Left lung (tissue), 10 donors: ENCODE measurements around the gene MSANTD7. TPM values are rescaled to one million over a fixed set of nuclear protein-coding genes. Genes with fewer than 3 reads are reported as not detected.
A peak's percentile ranks its signal among the peaks of the same experiment; 100 is the strongest.

ENCODE experiments used
- ATAC-seq: fragments of 200-7000 bp; cut with Tn5 transposase; one replicate; pipeline ENCODE4 v1.9.1; 2020; ENCODE audit warnings: moderate library complexity
- DNase-seq, 4 donors: peaks; one replicate each; pipeline ENCODE4 v3.0.0-alpha.2; 2013 to 2020
- H3K27ac ChIP-seq, 2 donors: fragments of 200-600 bp; sonication (generic) in 1 of 2; one replicate each; pipeline versions ENCODE4 v1.5.0 to v1.8.0; 2020 to 2021
- H3K27me3 ChIP-seq, 2 donors: fragments of 200-600 bp; sonication (generic) in 1 of 2; one replicate each; pipeline versions ENCODE4 v1.5.0 to v1.8.0; 2020 to 2021
- H3K36me3 ChIP-seq, 2 donors: fragments of 200-600 bp; sonication (generic) in 1 of 2; one replicate each; pipeline versions ENCODE4 v1.5.0 to v1.8.0; 2020 to 2021
- H3K4me1 ChIP-seq, 2 donors: fragments of 200-600 bp; one replicate each; pipeline ENCODE4 v1.8.0; 2021
- H3K4me3 ChIP-seq, 2 donors: fragments of 200-600 bp; sonication (generic) in 1 of 2; one replicate each; pipeline versions ENCODE4 v1.5.0 to v1.8.0; 2020 to 2021; ENCODE audit warnings: mild to moderate bottlenecking in 1 of 2
- H3K9me3 ChIP-seq, 2 donors: fragments of 200-600 bp; sonication (generic) in 1 of 2; one replicate each; pipeline versions ENCODE4 v1.5.0 to v1.8.0; 2020 to 2021
- intact Hi-C, 2 donors: fragments of 100-400 bp; cut with DNase I; formaldehyde crosslinking; loops; one replicate each; pipeline versions ENCODE4 v1.11.2 to v1.14.2; 2022
- polyA plus RNA-seq, 6 donors: library from polyadenylated mRNA; unstranded; fragments of 120-200 nt; gene quantifications; one replicate each; pipeline ENCODE4 v1.2.1, GENCODE V29; 2013; ENCODE audit not compliant: insufficient read length in 6 of 6
- total RNA-seq, 2 donors: library from RNA; stranded (reverse); fragmentation: NEBNext Ultra II Directional; extraction: Animal tissue kit (Norgen Biotek cat#: 25700); gene quantifications; one replicate each; pipeline ENCODE4 v1.2.1, GENCODE V29; 2021
- TF ChIP-seq, protein P1 (sequence below), 2 donors: fragments of 200-600 bp; sonication (generic) in 1 of 2; IDR thresholded peaks; one replicate each; pipeline versions ENCODE4 v1.5.0 to v1.8.0; 2021; ENCODE audit warnings: antibody characterized with exemption in 2 of 2
- donor health status: DM: no; HTN: yes; CAD: no.
- donor health status: DM: no; HTN: no; CAD: no.

The MSANTD7 gene
- total and polyA plus RNA-seq, 8 donors = 8.5 to 18.1 (median 15.9) TPM

DNA sequence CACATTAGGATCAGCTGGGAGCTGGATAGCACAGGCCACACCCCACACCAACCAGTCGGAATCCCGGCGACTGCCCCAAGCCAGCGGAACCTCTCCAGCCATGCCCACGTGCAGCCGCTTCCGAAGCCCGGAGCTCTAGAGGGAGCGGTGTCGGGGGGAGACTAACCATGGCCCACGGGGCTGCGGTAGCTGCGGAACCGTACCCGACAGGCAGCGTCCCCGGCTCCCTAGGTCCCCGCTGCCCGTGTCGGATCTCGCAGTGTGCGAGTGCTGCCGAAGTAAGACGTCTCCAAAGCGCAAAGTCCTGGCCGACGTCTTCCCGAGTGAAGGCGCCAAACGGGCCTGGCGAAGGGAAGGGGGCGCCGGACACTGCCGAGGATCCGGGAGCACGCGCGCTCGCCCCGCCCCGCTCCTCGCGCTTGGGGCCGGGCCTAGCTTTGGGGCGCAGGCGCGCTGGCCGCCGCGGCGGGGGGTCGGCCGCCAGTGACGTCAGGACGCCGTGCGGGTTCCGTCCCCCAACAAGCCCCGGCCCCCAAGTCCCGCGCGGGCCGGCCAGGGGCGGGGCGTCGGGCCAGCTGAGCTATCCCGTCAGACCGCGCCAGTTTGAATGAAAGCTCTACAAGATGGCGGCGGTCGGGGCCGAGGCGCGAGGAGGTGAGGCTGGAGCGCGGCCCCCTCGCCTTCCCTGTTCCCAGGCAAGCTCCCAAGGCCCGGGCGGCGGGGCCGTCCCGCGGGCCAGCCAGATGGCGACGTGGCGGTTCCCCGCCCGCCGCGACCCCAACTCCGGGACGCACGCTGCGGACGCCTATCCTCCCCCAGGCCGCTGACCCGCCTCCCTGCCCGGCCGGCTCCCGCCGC, 40.4 kb downstream of the MSANTD7 start, which contains the start of gene SUV39H2:
TSS of gene SUV39H2 (plus strand) at position 601 of the 858 bp plus-strand sequence. CDS start at position 624, 23 bp downstream.
- ATAC-seq (peak; percentile 95), DNase-seq (peak; percentile 95 to 99 (median 97))
- intact Hi-C loops = no loop called here

DNA sequence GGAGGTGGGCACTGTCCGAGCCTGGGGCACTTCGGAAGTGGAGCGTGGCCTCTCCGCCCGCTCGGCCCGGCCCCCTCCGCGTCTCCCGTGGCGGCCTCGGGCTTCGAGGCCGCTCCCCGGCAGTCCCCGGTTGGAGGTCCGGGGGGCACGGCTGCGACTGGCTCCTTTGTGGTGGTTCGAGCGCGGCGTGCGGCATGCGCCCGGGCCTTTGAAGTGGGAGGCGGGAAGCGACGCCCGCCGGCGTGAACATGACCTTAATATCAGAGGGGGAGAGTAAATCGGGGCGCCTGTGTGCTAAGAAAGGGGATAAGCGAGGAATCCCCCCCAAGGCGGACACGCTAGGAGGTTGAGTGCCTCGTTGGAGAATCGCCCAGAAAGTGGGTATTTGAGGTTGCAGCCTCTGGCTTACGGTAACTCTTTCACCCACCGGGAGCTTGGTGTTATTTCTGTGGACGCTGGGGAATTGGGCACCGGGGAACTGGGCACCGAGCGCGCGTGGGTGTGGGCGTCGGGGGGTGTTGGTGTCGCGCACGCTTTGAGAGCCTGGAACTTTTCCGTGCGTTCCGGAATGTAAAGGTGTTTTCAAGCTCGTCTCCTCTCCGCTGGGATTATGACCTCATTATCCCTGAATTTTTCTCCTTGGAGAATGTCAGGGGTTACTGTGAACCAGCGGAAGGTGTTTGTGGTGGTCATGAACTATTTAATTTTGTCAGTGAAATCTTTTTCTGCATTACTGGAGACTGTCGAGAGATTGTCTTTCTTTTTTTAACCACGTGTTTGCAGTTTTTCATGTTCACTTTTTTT, 41.2 kb downstream of the MSANTD7 start:
- peak; percentile 1 for ATAC-seq

More for the DNA sequence above, 40.4 kb downstream of the MSANTD7 start, which contains the start of gene SUV39H2:
- H3K27me3 ChIP-seq = no peaks in the 10 kb centered on the region
- H3K4me3 ChIP-seq = peak within 1 kb of the TSS; percentile 90 to 92
- peaks cover 11 to 29% of the 10 kb centered on the region in 2 donors for H3K4me1 ChIP-seq
- H3K36me3 ChIP-seq = no peaks in the 10 kb centered on the region
- TF ChIP-seq, protein P1, sequence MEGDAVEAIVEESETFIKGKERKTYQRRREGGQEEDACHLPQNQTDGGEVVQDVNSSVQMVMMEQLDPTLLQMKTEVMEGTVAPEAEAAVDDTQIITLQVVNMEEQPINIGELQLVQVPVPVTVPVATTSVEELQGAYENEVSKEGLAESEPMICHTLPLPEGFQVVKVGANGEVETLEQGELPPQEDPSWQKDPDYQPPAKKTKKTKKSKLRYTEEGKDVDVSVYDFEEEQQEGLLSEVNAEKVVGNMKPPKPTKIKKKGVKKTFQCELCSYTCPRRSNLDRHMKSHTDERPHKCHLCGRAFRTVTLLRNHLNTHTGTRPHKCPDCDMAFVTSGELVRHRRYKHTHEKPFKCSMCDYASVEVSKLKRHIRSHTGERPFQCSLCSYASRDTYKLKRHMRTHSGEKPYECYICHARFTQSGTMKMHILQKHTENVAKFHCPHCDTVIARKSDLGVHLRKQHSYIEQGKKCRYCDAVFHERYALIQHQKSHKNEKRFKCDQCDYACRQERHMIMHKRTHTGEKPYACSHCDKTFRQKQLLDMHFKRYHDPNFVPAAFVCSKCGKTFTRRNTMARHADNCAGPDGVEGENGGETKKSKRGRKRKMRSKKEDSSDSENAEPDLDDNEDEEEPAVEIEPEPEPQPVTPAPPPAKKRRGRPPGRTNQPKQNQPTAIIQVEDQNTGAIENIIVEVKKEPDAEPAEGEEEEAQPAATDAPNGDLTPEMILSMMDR (IDR thresholded peaks at IDR 0.05) = no peak
- peak within 1 kb of the TSS; percentile 94 to 96 for H3K27ac ChIP-seq
- no peaks in the 10 kb centered on the region for H3K9me3 ChIP-seq

DNA sequence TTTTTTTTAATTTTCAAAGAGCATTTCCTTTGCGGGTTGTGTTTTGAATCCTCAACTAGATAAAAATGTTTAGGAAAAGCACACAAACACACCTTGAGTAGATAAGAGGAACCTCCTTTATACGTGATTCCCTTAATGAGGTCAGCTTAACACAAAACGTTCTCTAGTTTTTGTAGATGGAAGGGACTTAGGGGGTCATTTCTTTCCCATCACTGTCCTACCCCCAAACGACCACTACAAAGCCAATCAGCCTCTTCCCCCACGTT, 41.8 kb downstream of the MSANTD7 start:
- no peak overlapping the region for H3K27ac ChIP-seq
- H3K4me3 ChIP-seq = peak overlapping the region; percentile 90 to 92
- no peaks in the 10 kb centered on the region for H3K27me3 ChIP-seq
- TF ChIP-seq, protein P1 (IDR thresholded peaks at IDR 0.05) = no peak
- no peaks in the 10 kb centered on the region for H3K36me3 ChIP-seq
- no peaks in the 10 kb centered on the region for H3K9me3 ChIP-seq
- DNase-seq = peak in 1 of 4 donors; percentile 2
- intact Hi-C loops = no loop called here
- no peak for ATAC-seq
- peaks cover 11 to 29% of the 10 kb centered on the region in 2 donors for H3K4me1 ChIP-seq

More for the DNA sequence above, 41.2 kb downstream of the MSANTD7 start:
- H3K27me3 ChIP-seq = no peaks in the 10 kb centered on the region
- peak overlapping the region; percentile 90 to 92 for H3K4me3 ChIP-seq
- peak overlapping the region; percentile 94 to 96 for H3K27ac ChIP-seq
- DNase-seq = peak in 3 of 4 donors; percentile 34 to 47 (median 36)
- TF ChIP-seq, protein P1 (IDR thresholded peaks at IDR 0.05) = no peak
- peaks cover 11 to 29% of the 10 kb centered on the region in 2 donors for H3K4me1 ChIP-seq
- H3K36me3 ChIP-seq = no peaks in the 10 kb centered on the region
- no peaks in the 10 kb centered on the region for H3K9me3 ChIP-seq
- intact Hi-C loops = no loop called here

DNA sequence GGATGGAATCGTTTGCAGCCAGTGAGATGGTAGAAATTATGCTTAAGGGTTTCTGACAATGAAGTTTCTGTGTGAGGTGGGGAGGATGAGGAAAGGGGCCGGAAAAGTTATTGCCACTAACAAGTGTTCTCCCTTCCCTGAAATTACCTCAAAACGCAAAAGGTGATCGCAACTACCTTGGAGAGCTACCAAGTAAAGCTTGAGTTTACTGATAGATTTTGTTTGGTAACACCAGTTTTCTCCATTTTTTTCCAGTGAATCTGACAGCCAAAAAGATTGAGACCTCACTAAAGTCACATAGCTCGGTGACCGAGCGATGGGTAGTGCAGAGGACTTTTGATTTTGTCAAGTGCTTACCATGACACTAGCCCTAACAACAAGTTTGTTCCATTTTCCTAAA, 42.1 kb downstream of the MSANTD7 start:
- Histone ChIP-seq H3K36me3 (no peaks in the 10 kb centered on the region), H3K27me3 (no peaks in the 10 kb centered on the region), H3K9me3 (no peaks in the 10 kb centered on the region), H3K27ac (no peak overlapping the region), H3K4me1 (peaks cover 11 to 29% of the 10 kb centered on the region in 2 donors), H3K4me3 (peak overlapping the region in 1 of 2 donors; percentile 92)
- DNase-seq = peak in 1 of 4 donors; percentile 5
- intact Hi-C loops = no loop called here
- TF ChIP-seq, protein P1 (IDR thresholded peaks at IDR 0.05) = no peak
- ATAC-seq = no peak

DNA sequence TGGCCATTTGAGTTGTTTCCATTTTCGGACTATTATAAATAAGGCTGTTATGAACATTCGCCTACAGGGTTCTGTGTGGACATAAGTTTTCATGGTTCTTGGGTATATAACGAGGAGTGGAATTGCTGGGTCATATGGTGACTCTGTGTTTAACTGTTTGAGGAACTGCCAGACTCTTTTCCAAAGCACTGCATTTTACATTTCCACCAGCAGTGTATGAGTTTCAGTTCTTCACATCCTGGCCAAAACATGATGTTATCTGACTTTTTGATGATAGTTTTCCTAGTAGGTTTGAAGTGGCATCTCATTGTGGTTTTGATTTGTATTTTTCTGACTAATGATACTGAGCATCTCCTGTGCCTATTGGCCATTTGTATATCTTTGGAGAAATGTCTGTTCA, 46.0 kb downstream of the MSANTD7 start:
- no peak overlapping the region for H3K27ac ChIP-seq
- no peak for DNase-seq
- ATAC-seq = no peak
- no peaks in the 10 kb centered on the region for H3K27me3 ChIP-seq
- TF ChIP-seq, protein P1 (IDR thresholded peaks at IDR 0.05) = no peak
- no peaks in the 10 kb centered on the region for H3K36me3 ChIP-seq
- no peaks in the 10 kb centered on the region for H3K9me3 ChIP-seq
- H3K4me1 ChIP-seq = peaks cover 4 to 13% of the 10 kb centered on the region in 2 donors
- H3K4me3 ChIP-seq = no peak overlapping the region
- intact Hi-C loops = no loop called here
